Neural progenitor cell (in vitro differentiated cells): ENCODE data around the gene APOL5. TPM values are rescaled to one million over a fixed set of nuclear protein-coding genes. Genes with fewer than 3 reads are reported as not detected.

Source experiments
- DNase-seq: peaks from one replicate; pipeline ENCODE4 v3.0.0-alpha.2; 2016; ENCODE audit warnings: low spot score
- H2AFZ ChIP-seq: fragments of 200-600 bp; sonication (generic); replicated peaks from 2 replicates; pipeline ENCODE4 v1.6.1; 2016; ENCODE audit warnings: antibody characterized with exemption
- H3F3A ChIP-seq: fragments of 200-600 bp; sonication (generic); 2 replicates; pipeline ENCODE4 v1.6.1; 2016; ENCODE audit warnings: antibody characterized with exemption, low read depth
- H3K27ac ChIP-seq: fragments of 200-600 bp; sonication (generic); 2 replicates; pipeline ENCODE4 v1.5.1; 2016; ENCODE audit warnings: mild to moderate bottlenecking
- H3K27me3 ChIP-seq: fragments of 200-600 bp; sonication (generic); 2 replicates; pipeline ENCODE4 v1.6.1; 2016; ENCODE audit warnings: mild to moderate bottlenecking, moderate library complexity
- H3K36me3 ChIP-seq: fragments of 200-600 bp; sonication (generic); 2 replicates; pipeline ENCODE4 v1.5.1; 2016
- H3K4me1 ChIP-seq: fragments of 200-600 bp; sonication (generic); 2 replicates; pipeline ENCODE4 v1.6.1; 2016; ENCODE audit warnings: mixed run types
- H3K4me2 ChIP-seq: fragments of 200-600 bp; sonication (generic); 2 replicates; pipeline ENCODE4 v1.6.1; 2016
- H3K4me3 ChIP-seq: fragments of 200-600 bp; sonication (generic); 2 replicates; pipeline ENCODE4 v1.5.1; 2016
- H3K79me2 ChIP-seq: fragments of 200-600 bp; sonication (generic); 2 replicates; pipeline ENCODE4 v1.6.1; 2016; ENCODE audit warnings: low read depth
- H3K9ac ChIP-seq: fragments of 200-600 bp; sonication (generic); 2 replicates; pipeline ENCODE4 v1.6.1; 2016
- H3K9me3 ChIP-seq: fragments of 200-600 bp; sonication (generic); 2 replicates; pipeline ENCODE4 v1.5.1; 2016; ENCODE audit warnings: low read depth
- H4K20me1 ChIP-seq: fragments of 200-600 bp; sonication (generic); 2 replicates; pipeline ENCODE4 v1.6.1; 2016; ENCODE audit warnings: low read depth
- H3K27ac Mint-ChIP-seq: 3 replicates; pipeline ENCODE4 v1.8.0; 2021; ENCODE audit warnings: mixed read lengths
- H3K27me3 Mint-ChIP-seq: 2 replicates; pipeline ENCODE4 v1.8.0; 2022; ENCODE audit warnings: low read depth, mild to moderate bottlenecking, inconsistent platforms, moderate library complexity, mixed read lengths; ENCODE audit not compliant: insufficient read depth
- H3K36me3 Mint-ChIP-seq: 3 replicates; pipeline ENCODE4 v1.8.0; 2021; ENCODE audit warnings: mixed read lengths
- H3K4me1 Mint-ChIP-seq: 3 replicates; pipeline ENCODE4 v1.8.0; 2021; ENCODE audit warnings: mixed read lengths
- H3K4me3 Mint-ChIP-seq: 3 replicates; pipeline ENCODE4 v1.8.0; 2021; ENCODE audit warnings: mild to moderate bottlenecking, moderate library complexity, mixed read lengths
- H3K9me3 Mint-ChIP-seq: 3 replicates; pipeline ENCODE4 v1.8.0; 2020; ENCODE audit warnings: mixed read lengths
- CTCF ChIP-seq: fragments of 200-600 bp; sonication (generic); IDR thresholded peaks from 2 replicates; pipeline ENCODE4 v1.5.1; 2017; ENCODE audit warnings: antibody characterized with exemption, mild to moderate bottlenecking
- EZH2 ChIP-seq: fragments of 200-600 bp; sonication (generic); IDR thresholded peaks from 2 replicates; pipeline ENCODE4 v1.6.1; 2017; ENCODE audit warnings: antibody characterized with exemption, mild to moderate bottlenecking, moderate library complexity
- EZH2phosphoT487 ChIP-seq: fragments of 200-600 bp; sonication (generic); IDR thresholded peaks from 2 replicates; pipeline ENCODE4 v1.6.1; 2017; ENCODE audit warnings: antibody characterized with exemption
- total RNA-seq: library from RNA; depleted of rRNA; stranded (reverse); fragments of >200 nt; gene quantifications from 2 replicates; pipeline ENCODE4 v1.2.3, GENCODE V29; 2015; ENCODE audit warnings: low replicate concordance

The APOL5 gene
- total RNA-seq, 1 donor from 2014 or later, result not detected

GRCh38 chr22:35769974-35770373 is 52.3 kb downstream of the APOL5 start:
- Histone ChIP-seq H3K27ac (no peak overlapping the region), H3F3A (peaks cover 24% of the 10 kb centered on the region), H3K9ac (no peak overlapping the region), H3K4me3 (no peak overlapping the region), H3K4me1 (peaks cover 18% of the 10 kb centered on the region), H3K36me3 (no peaks in the 10 kb centered on the region), H2AFZ (no peak overlapping the region), H3K79me2 (peaks cover 7% of the 10 kb centered on the region), H3K4me2 (no peak overlapping the region), H3K27me3 (no peaks in the 10 kb centered on the region), H4K20me1 (no peaks in the 10 kb centered on the region), H3K9me3 (no peaks in the 10 kb centered on the region)
- Mint-ChIP-seq H3K27ac (no peak overlapping the region), H3K4me3 (no peak overlapping the region), H3K27me3 (no peaks in the 10 kb centered on the region), H3K36me3 (peaks cover 2% of the 10 kb centered on the region), H3K9me3 (no peaks in the 10 kb centered on the region), H3K4me1 (peaks cover 11% of the 10 kb centered on the region)
- DNase-seq, result no peak
- TF ChIP-seq EZH2 (no peak), CTCF (no peak), EZH2phosphoT487 (no peak)

GRCh38 chr22:35775339-35775738 is 57.7 kb downstream of the APOL5 start:
- Histone ChIP-seq H3K9ac (no peak overlapping the region), H3K4me3 (no peak overlapping the region), H3F3A (peaks cover 17% of the 10 kb centered on the region), H3K4me2 (no peak overlapping the region), H3K27me3 (no peaks in the 10 kb centered on the region), H3K27ac (peak overlapping the region; percentile 52), H3K36me3 (no peaks in the 10 kb centered on the region), H4K20me1 (peaks cover 2% of the 10 kb centered on the region), H3K9me3 (no peaks in the 10 kb centered on the region), H3K4me1 (peaks cover 9% of the 10 kb centered on the region), H2AFZ (no peak overlapping the region), H3K79me2 (peaks cover 4% of the 10 kb centered on the region)
- H3K27ac Mint-ChIP-seq, result no peak overlapping the region
- DNase-seq, result no peak
- no peaks in the 10 kb centered on the region for H3K9me3 Mint-ChIP-seq
- H3K36me3 Mint-ChIP-seq, result peaks cover 6% of the 10 kb centered on the region
- no peaks in the 10 kb centered on the region for H3K27me3 Mint-ChIP-seq
- no peaks in the 10 kb centered on the region for H3K4me1 Mint-ChIP-seq
- TF ChIP-seq CTCF, result no peak
- no peak for TF ChIP-seq EZH2
- no peak for TF ChIP-seq EZH2phosphoT487
- no peak overlapping the region for H3K4me3 Mint-ChIP-seq

GRCh38 chr22:35777335-35777975 is 59.8 kb downstream of the APOL5 start:
- H3K4me1 ChIP-seq, result peaks cover 9% of the 10 kb centered on the region
- H3K4me2 ChIP-seq, result no peak overlapping the region
- peaks cover 1% of the 10 kb centered on the region for H3K4me1 Mint-ChIP-seq
- no peak overlapping the region for H3K4me3 Mint-ChIP-seq
- no peak for DNase-seq
- H3K36me3 ChIP-seq, result no peaks in the 10 kb centered on the region
- H3K36me3 Mint-ChIP-seq, result peaks cover 11% of the 10 kb centered on the region
- H3K27me3 ChIP-seq, result no peaks in the 10 kb centered on the region
- peaks cover 2% of the 10 kb centered on the region for H3K27me3 Mint-ChIP-seq
- peaks cover 13% of the 10 kb centered on the region for H3F3A ChIP-seq
- no peak overlapping the region for H3K9ac ChIP-seq
- H3K9me3 Mint-ChIP-seq, result no peaks in the 10 kb centered on the region
- no peak overlapping the region for H3K27ac Mint-ChIP-seq
- H3K79me2 ChIP-seq, result peaks cover 16% of the 10 kb centered on the region
- peaks cover 12% of the 10 kb centered on the region for H4K20me1 ChIP-seq
- no peaks in the 10 kb centered on the region for H3K9me3 ChIP-seq
- H3K27ac ChIP-seq, result no peak overlapping the region
- H3K4me3 ChIP-seq, result no peak overlapping the region
- TF ChIP-seq CTCF (no peak), EZH2 (no peak), EZH2phosphoT487 (no peak)
- no peak overlapping the region for H2AFZ ChIP-seq

Other genes starting within 250 kb of the APOL5 start
- 0.04 and 0.19 TPM in 2 replicates for gene RASD2, start 177.0 kb upstream of the APOL5 start, total RNA-seq
- gene MB, start 100.5 kb upstream of the APOL5 start, total RNA-seq, result 0.53 TPM in 1 of 2 replicates, not detected in the other
- gene APOL6, start 69.4 kb upstream of the APOL5 start, total RNA-seq, result 0.03 TPM in 1 of 2 replicates, not detected in the other